ENCODE data around the gene MYL12B.

DNA sequence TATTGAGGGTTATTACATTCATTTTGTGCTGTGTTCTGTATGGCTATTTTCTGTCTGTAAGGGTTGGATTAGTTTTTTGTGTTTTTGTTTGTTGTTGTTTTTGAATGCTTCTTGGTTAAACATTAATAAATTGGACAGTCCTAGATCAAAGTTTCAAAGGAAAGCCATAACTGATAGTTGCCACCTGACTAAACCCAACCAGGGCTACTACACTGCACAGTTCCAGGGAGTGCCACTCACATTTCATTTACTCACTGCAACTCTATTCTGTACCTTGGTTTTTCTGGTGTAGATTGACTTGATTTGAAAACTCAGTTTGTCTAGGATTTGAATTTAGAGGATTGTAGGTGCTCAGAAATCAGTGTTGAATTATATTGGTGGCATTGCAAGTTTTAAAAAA, 6.4 kb downstream of the MYL12B start:
- TF ChIP-seq, protein P1, sequence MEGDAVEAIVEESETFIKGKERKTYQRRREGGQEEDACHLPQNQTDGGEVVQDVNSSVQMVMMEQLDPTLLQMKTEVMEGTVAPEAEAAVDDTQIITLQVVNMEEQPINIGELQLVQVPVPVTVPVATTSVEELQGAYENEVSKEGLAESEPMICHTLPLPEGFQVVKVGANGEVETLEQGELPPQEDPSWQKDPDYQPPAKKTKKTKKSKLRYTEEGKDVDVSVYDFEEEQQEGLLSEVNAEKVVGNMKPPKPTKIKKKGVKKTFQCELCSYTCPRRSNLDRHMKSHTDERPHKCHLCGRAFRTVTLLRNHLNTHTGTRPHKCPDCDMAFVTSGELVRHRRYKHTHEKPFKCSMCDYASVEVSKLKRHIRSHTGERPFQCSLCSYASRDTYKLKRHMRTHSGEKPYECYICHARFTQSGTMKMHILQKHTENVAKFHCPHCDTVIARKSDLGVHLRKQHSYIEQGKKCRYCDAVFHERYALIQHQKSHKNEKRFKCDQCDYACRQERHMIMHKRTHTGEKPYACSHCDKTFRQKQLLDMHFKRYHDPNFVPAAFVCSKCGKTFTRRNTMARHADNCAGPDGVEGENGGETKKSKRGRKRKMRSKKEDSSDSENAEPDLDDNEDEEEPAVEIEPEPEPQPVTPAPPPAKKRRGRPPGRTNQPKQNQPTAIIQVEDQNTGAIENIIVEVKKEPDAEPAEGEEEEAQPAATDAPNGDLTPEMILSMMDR (IDR thresholded peaks at IDR 0.05; ENCODE audit: poor library complexity) = no peak
- no peak for TF ChIP-seq EZH2 (IDR thresholded peaks at IDR 0.05; ENCODE audit: borderline replicate concordance)
- no peak for TF ChIP-seq EZH2phosphoT487 (IDR thresholded peaks at IDR 0.05; ENCODE audit: low read depth, severe bottlenecking, unreplicated experiment)
